Prostate gland (tissue), 2 donors: ENCODE measurements around the gene BRSK2.

ENCODE experiments used
- POLR2A ChIP-seq: fragments of 450-650 bp; IDR thresholded peaks from one replicate; pipeline ENCODE4 v1.6.1; 2016; ENCODE audit warnings: antibody characterized with exemption, mild to moderate bottlenecking
- TF ChIP-seq, protein P1 (sequence below), 4 experiments: fragments of 200-600 bp in 2 of 4; fragments of 450-650 bp in 2 of 4; sonication (generic) in 2 of 4; IDR thresholded peaks; 1 replicate in 3 of 4; 2 replicates in 1 of 4; pipeline ENCODE4 v1.5.1; 2016 to 2019; ENCODE audit warnings: antibody characterized with exemption in 4 of 4, mild to moderate bottlenecking in 2 of 4, moderate library complexity in 2 of 4

DNA sequence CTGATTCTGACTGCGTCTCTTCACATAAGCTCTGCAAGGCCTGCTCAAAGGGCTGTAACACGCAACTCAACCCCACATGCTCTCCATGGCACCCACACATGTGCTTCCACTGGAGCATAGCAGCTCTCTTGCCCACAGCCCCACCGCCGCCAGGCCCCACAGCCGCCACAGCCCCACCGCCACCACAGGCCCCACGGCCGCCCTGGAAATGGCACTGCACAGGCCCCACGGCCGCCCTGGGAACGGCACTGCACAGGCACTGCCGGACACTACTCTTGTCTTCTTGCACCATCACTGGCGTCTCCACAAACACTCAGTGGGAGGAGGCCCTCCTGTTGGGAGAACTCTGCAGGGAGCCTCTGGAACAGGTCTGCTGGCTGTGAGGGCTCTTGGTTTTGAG, 88.3 kb downstream of the BRSK2 start:
- TF ChIP-seq POLR2A = no peak
- TF ChIP-seq, protein P1, sequence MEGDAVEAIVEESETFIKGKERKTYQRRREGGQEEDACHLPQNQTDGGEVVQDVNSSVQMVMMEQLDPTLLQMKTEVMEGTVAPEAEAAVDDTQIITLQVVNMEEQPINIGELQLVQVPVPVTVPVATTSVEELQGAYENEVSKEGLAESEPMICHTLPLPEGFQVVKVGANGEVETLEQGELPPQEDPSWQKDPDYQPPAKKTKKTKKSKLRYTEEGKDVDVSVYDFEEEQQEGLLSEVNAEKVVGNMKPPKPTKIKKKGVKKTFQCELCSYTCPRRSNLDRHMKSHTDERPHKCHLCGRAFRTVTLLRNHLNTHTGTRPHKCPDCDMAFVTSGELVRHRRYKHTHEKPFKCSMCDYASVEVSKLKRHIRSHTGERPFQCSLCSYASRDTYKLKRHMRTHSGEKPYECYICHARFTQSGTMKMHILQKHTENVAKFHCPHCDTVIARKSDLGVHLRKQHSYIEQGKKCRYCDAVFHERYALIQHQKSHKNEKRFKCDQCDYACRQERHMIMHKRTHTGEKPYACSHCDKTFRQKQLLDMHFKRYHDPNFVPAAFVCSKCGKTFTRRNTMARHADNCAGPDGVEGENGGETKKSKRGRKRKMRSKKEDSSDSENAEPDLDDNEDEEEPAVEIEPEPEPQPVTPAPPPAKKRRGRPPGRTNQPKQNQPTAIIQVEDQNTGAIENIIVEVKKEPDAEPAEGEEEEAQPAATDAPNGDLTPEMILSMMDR (IDR thresholded peaks at IDR 0.05) = no peak
